Astrocyte (in vitro differentiated cells and primary cell): ENCODE results near the gene MACC1. TPM values are rescaled to one million over a fixed set of nuclear protein-coding genes. Genes with fewer than 3 reads are reported as not detected.

Experiments used
- DNase-seq: peaks from one replicate; pipeline ENCODE4 v3.0.0-alpha.2; 2010; ENCODE audit warnings: low read depth
- FAIRE-seq: peaks from 2 replicates; lab custom pipeline; 2011; peaks lifted over from hg19 to GRCh38; lab: Jason Lieb, UNC
- H2AFZ ChIP-seq: 2 replicates; pipeline ENCODE4 v1.6.0; 2012; ENCODE audit warnings: low read depth, low read length, inconsistent platforms
- H3K27ac ChIP-seq: 2 replicates; pipeline ENCODE4 v1.5.1; 2011; ENCODE audit warnings: low read depth, low read length, inconsistent platforms
- H3K27me3 ChIP-seq: 2 replicates; pipeline ENCODE4 v1.6.0; 2011; ENCODE audit warnings: low read length, inconsistent platforms; ENCODE audit not compliant: insufficient read depth
- H3K36me3 ChIP-seq: 2 replicates; pipeline ENCODE4 v1.5.1; 2011; ENCODE audit warnings: low read length, inconsistent platforms; ENCODE audit not compliant: insufficient read depth
- H3K4me1 ChIP-seq: 2 replicates; pipeline ENCODE4 v1.5.1; 2011; ENCODE audit warnings: low read length, inconsistent platforms; ENCODE audit not compliant: insufficient read depth
- H3K4me2 ChIP-seq: 2 replicates; pipeline ENCODE4 v1.6.0; 2012; ENCODE audit warnings: low read length, inconsistent platforms
- H3K4me3 ChIP-seq: 2 replicates; pipeline ENCODE4 v1.5.1; 2011; ENCODE audit warnings: low read depth, mild to moderate bottlenecking, low read length, inconsistent platforms; ENCODE audit not compliant: insufficient read depth
- H3K79me2 ChIP-seq: 2 replicates; pipeline ENCODE4 v1.6.0; 2012; ENCODE audit warnings: mild to moderate bottlenecking, low read length, inconsistent platforms; ENCODE audit not compliant: insufficient read depth
- H3K9ac ChIP-seq: 2 replicates; pipeline ENCODE4 v1.6.0; 2012; ENCODE audit warnings: mild to moderate bottlenecking, low read length, inconsistent platforms
- H3K9me3 ChIP-seq: 2 replicates; pipeline ENCODE4 v1.5.1; 2012; ENCODE audit warnings: low read depth, mild to moderate bottlenecking, low read length, inconsistent platforms; ENCODE audit not compliant: insufficient read depth
- H4K20me1 ChIP-seq: 2 replicates; pipeline ENCODE4 v1.6.0; 2012; ENCODE audit warnings: low read length, inconsistent platforms; ENCODE audit not compliant: insufficient read depth
- H3K27ac Mint-ChIP-seq: one replicate; pipeline ENCODE4 v1.8.0; 2021; ENCODE audit warnings: mild to moderate bottlenecking, mixed read lengths; ENCODE audit not compliant: unreplicated experiment
- H3K27me3 Mint-ChIP-seq: one replicate; pipeline ENCODE4 v1.8.0; 2021; ENCODE audit warnings: low read depth, mixed read lengths; ENCODE audit not compliant: unreplicated experiment
- H3K36me3 Mint-ChIP-seq: one replicate; pipeline ENCODE4 v1.8.0; 2021; ENCODE audit warnings: low read depth, mixed read lengths; ENCODE audit not compliant: unreplicated experiment
- H3K4me1 Mint-ChIP-seq: one replicate; pipeline ENCODE4 v1.8.0; 2021; ENCODE audit warnings: low read depth, mixed read lengths; ENCODE audit not compliant: unreplicated experiment
- H3K4me3 Mint-ChIP-seq: one replicate; pipeline ENCODE4 v1.8.0; 2021; ENCODE audit warnings: mild to moderate bottlenecking, moderate library complexity, mixed read lengths; ENCODE audit not compliant: unreplicated experiment
- H3K9me3 Mint-ChIP-seq: one replicate; pipeline ENCODE4 v1.8.0; 2021; ENCODE audit warnings: mild to moderate bottlenecking, mixed read lengths; ENCODE audit not compliant: unreplicated experiment
- EZH2 ChIP-seq: IDR thresholded peaks from 2 replicates; pipeline ENCODE4 v1.6.1; 2012; ENCODE audit warnings: mild to moderate bottlenecking, low read length, inconsistent platforms; ENCODE audit not compliant: insufficient read depth
- total RNA-seq: library from RNA; stranded (reverse); gene quantifications from 2 replicates; pipeline ENCODE4 v1.2.1, GENCODE V29; 2021
- TF ChIP-seq, protein P1 (sequence below): IDR thresholded peaks from 2 replicates; pipeline ENCODE4 v1.5.1; 2011; ENCODE audit warnings: low read depth, mild to moderate bottlenecking, inconsistent platforms, low read length, moderate library complexity; ENCODE audit not compliant: insufficient read depth

Gene MACC1
- total RNA-seq, 1 donor from 2014 or later = 2.0 TPM

DNA sequence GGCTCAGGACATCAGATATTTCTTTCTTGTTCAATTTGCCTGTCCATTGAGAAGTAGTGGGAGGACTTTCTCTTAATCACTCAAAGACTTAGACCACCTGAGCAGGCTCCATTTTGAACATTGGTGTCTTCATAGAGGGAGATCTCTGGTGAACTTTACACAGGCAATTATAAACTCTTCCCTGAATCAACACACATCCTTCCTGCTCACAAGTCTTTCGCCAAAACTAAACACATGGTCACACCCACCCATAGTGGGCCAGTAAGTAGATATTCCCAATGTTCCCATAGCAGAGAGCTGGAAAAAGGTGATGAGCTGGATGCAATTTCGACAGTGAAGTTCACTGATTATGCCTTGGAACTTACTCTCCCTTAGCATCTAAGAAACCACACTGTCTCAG is 8.2 kb upstream of the MACC1 start:
- Histone ChIP-seq H3K27me3 (no peaks in the 10 kb centered on the region), H3K9me3 (no peaks in the 10 kb centered on the region), H3K4me3 (no peak overlapping the region), H3K4me1 (peaks cover 27% of the 10 kb centered on the region), H3K79me2 (no peaks in the 10 kb centered on the region), H3K36me3 (no peaks in the 10 kb centered on the region), H4K20me1 (no peaks in the 10 kb centered on the region), H2AFZ (no peak overlapping the region), H3K4me2 (no peak overlapping the region), H3K27ac (no peak overlapping the region), H3K9ac (no peak overlapping the region)
- Mint-ChIP-seq H3K27me3 (no peaks in the 10 kb centered on the region), H3K4me1 (peaks cover 35% of the 10 kb centered on the region), H3K4me3 (no peak overlapping the region), H3K36me3 (no peaks in the 10 kb centered on the region), H3K27ac (no peak overlapping the region), H3K9me3 (peaks cover 1% of the 10 kb centered on the region)
- TF ChIP-seq, protein P1, sequence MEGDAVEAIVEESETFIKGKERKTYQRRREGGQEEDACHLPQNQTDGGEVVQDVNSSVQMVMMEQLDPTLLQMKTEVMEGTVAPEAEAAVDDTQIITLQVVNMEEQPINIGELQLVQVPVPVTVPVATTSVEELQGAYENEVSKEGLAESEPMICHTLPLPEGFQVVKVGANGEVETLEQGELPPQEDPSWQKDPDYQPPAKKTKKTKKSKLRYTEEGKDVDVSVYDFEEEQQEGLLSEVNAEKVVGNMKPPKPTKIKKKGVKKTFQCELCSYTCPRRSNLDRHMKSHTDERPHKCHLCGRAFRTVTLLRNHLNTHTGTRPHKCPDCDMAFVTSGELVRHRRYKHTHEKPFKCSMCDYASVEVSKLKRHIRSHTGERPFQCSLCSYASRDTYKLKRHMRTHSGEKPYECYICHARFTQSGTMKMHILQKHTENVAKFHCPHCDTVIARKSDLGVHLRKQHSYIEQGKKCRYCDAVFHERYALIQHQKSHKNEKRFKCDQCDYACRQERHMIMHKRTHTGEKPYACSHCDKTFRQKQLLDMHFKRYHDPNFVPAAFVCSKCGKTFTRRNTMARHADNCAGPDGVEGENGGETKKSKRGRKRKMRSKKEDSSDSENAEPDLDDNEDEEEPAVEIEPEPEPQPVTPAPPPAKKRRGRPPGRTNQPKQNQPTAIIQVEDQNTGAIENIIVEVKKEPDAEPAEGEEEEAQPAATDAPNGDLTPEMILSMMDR = no peak
- TF ChIP-seq EZH2 = no peak
- FAIRE-seq (peak; percentile 5), DNase-seq (no peak)

- Histone ChIP-seq H4K20me1 (no peaks in the 10 kb centered on the region), H3K4me3 (no peak overlapping the region), H2AFZ (no peak overlapping the region), H3K27me3 (no peaks in the 10 kb centered on the region), H3K4me1 (peaks cover 33% of the 10 kb centered on the region), H3K27ac (no peak overlapping the region), H3K4me2 (no peak overlapping the region), H3K36me3 (no peaks in the 10 kb centered on the region), H3K79me2 (no peaks in the 10 kb centered on the region), H3K9me3 (no peaks in the 10 kb centered on the region), H3K9ac (no peak overlapping the region)
- no peak for DNase-seq
- no peak overlapping the region for H3K4me3 Mint-ChIP-seq
- peaks cover 40% of the 10 kb centered on the region for H3K4me1 Mint-ChIP-seq
- TF ChIP-seq, protein P1 = no peak
- no peak for TF ChIP-seq EZH2
- no peaks in the 10 kb centered on the region for H3K27me3 Mint-ChIP-seq
- no peak overlapping the region for H3K27ac Mint-ChIP-seq
- no peaks in the 10 kb centered on the region for H3K36me3 Mint-ChIP-seq
- FAIRE-seq = no peak
- peaks cover 1% of the 10 kb centered on the region for H3K9me3 Mint-ChIP-seq
Observed at GRCh38 chr7:20224025-20224424, 6.8 kb upstream of the MACC1 start.

DNA sequence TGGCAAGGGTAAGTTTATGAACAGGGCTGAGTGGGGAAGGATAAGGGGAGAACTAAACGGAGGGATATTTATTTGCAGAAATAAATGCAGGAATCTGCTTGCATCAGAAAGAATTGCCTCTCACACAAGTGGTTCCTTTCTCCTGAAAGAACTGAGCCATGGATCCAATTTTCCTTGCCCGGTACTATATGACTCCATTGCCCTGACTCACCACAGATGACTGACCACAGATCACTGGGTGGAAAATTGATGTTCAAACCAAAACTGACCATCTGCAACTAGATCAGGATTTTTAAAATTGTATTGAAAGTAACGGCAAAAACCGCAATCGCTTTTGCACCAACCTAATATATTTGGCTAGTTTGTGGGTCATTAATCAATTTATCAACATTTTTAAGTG is 6.2 kb upstream of the MACC1 start:
- no peak for TF ChIP-seq EZH2
- TF ChIP-seq, protein P1 = no peak
- no peaks in the 10 kb centered on the region for H3K27me3 Mint-ChIP-seq

More for the DNA sequence above, 6.2 kb upstream of the MACC1 start:
- H3K9me3 ChIP-seq = no peaks in the 10 kb centered on the region
- H3K4me3 ChIP-seq = no peak overlapping the region
- Mint-ChIP-seq H3K4me1 (peaks cover 44% of the 10 kb centered on the region), H3K9me3 (peaks cover 1% of the 10 kb centered on the region), H3K4me3 (no peak overlapping the region), H3K36me3 (no peaks in the 10 kb centered on the region), H3K27ac (no peak overlapping the region)
- H3K4me1 ChIP-seq = peaks cover 37% of the 10 kb centered on the region
- H3K36me3 ChIP-seq = no peaks in the 10 kb centered on the region
- no peaks in the 10 kb centered on the region for H3K79me2 ChIP-seq
- DNase-seq (peak; percentile 91), FAIRE-seq (no peak)
- no peaks in the 10 kb centered on the region for H3K27me3 ChIP-seq
- no peak overlapping the region for H3K9ac ChIP-seq
- no peak overlapping the region for H3K4me2 ChIP-seq
- no peak overlapping the region for H2AFZ ChIP-seq
- H4K20me1 ChIP-seq = no peaks in the 10 kb centered on the region
- H3K27ac ChIP-seq = no peak overlapping the region
